GM23338 (cell line): Measurements from ENCODE around the gene SDC1. TPM values are rescaled to one million over a fixed set of nuclear protein-coding genes. Genes with fewer than 3 reads are reported as not detected.

ENCODE experiments used
- ATAC-seq: fragments of 200-7000 bp; cut with Tn5 transposase; 3 replicates; pipeline ENCODE4 v1.9.1; 2020
- DNase-seq: peaks from one replicate; pipeline ENCODE4 v3.0.0-alpha.2; 2015; ENCODE audit warnings: low spot score
- H2AFZ ChIP-seq: fragments of 200-600 bp; sonication (generic); 2 replicates; pipeline ENCODE4 v1.8.0; 2016; ENCODE audit warnings: antibody characterized with exemption, mild to moderate bottlenecking, moderate library complexity
- H3F3A ChIP-seq: fragments of 200-600 bp; sonication (generic); replicated peaks from 2 replicates; pipeline ENCODE4 v1.8.0; 2017; ENCODE audit warnings: antibody characterized with exemption, mixed run types, low read depth
- H3K27ac ChIP-seq: fragments of 200-600 bp; sonication (generic); 2 replicates; pipeline ENCODE4 v1.6.1; 2016; ENCODE audit warnings: low read depth
- H3K27me3 ChIP-seq: fragments of 200-600 bp; sonication (generic); 2 replicates; pipeline ENCODE4 v1.8.0; 2016; ENCODE audit warnings: mild to moderate bottlenecking, mixed run types, moderate library complexity; ENCODE audit not compliant: insufficient read depth
- H3K36me3 ChIP-seq: fragments of 200-600 bp; sonication (generic); 2 replicates; pipeline ENCODE4 v1.8.0; 2016; ENCODE audit warnings: mild to moderate bottlenecking; ENCODE audit not compliant: insufficient read depth
- H3K4me1 ChIP-seq: fragments of 200-600 bp; sonication (generic); 2 replicates; pipeline ENCODE4 v1.8.0; 2016; ENCODE audit warnings: mild to moderate bottlenecking, moderate library complexity; ENCODE audit not compliant: insufficient read depth
- H3K4me2 ChIP-seq: fragments of 200-600 bp; sonication (generic); 2 replicates; pipeline ENCODE4 v1.7.1; 2017; ENCODE audit warnings: mixed run types
- H3K4me3 ChIP-seq: fragments of 200-600 bp; sonication (generic); 2 replicates; pipeline ENCODE4 v1.6.1; 2016; ENCODE audit warnings: mixed run types
- H3K79me2 ChIP-seq: fragments of 200-600 bp; sonication (generic); replicated peaks from 2 replicates; pipeline ENCODE4 v1.8.0; 2017; ENCODE audit warnings: mild to moderate bottlenecking; ENCODE audit not compliant: insufficient read depth
- H3K9me2 ChIP-seq: fragments of 200-600 bp; sonication (generic); 2 replicates; pipeline ENCODE4 v1.8.0; 2017; ENCODE audit not compliant: insufficient read depth
- H4K20me1 ChIP-seq: fragments of 200-600 bp; sonication (generic); replicated peaks from 2 replicates; pipeline ENCODE4 v1.8.0; 2017; ENCODE audit warnings: mild to moderate bottlenecking; ENCODE audit not compliant: insufficient read depth
- H3K27ac Mint-ChIP-seq: 2 replicates; pipeline ENCODE4 v1.8.0; 2020; ENCODE audit warnings: inconsistent platforms, mild to moderate bottlenecking, moderate library complexity, mixed read lengths
- H3K27me3 Mint-ChIP-seq: 3 replicates; pipeline ENCODE4 v1.8.0; 2022; ENCODE audit warnings: low read depth, mild to moderate bottlenecking, moderate library complexity, mixed read lengths, inconsistent platforms; ENCODE audit not compliant: insufficient read depth, poor library complexity
- H3K36me3 Mint-ChIP-seq: 3 replicates; pipeline ENCODE4 v1.8.0; 2021; ENCODE audit warnings: low read depth, mild to moderate bottlenecking, inconsistent platforms, moderate library complexity, mixed read lengths
- H3K4me1 Mint-ChIP-seq: 3 replicates; pipeline ENCODE4 v1.8.0; 2020; ENCODE audit warnings: mild to moderate bottlenecking, inconsistent platforms, mixed read lengths
- H3K4me3 Mint-ChIP-seq: 3 replicates; pipeline ENCODE4 v1.8.0; 2021; ENCODE audit warnings: moderate library complexity, mild to moderate bottlenecking, inconsistent platforms, mixed read lengths
- H3K9me3 Mint-ChIP-seq: 3 replicates; pipeline ENCODE4 v1.8.0; 2020; ENCODE audit warnings: moderate library complexity, mild to moderate bottlenecking, inconsistent platforms, mixed read lengths
- ETS1 ChIP-seq: IDR thresholded peaks from 2 replicates; pipeline ENCODE4 v1.6.1; 2016; ENCODE audit warnings: antibody characterized with exemption
- EZH2phosphoT487 ChIP-seq: fragments of 200-600 bp; sonication (generic); IDR thresholded peaks from one replicate; pipeline ENCODE4 v1.8.1; 2018; ENCODE audit warnings: antibody characterized with exemption; ENCODE audit not compliant: unreplicated experiment
- NANOG ChIP-seq: IDR thresholded peaks from 2 replicates; pipeline ENCODE4 v1.6.1; 2016; ENCODE audit warnings: antibody characterized with exemption, borderline replicate concordance
- REST ChIP-seq: IDR thresholded peaks from one replicate; pipeline ENCODE4 v1.6.1; 2018; ENCODE audit warnings: antibody characterized with exemption; ENCODE audit not compliant: unreplicated experiment
- polyA plus RNA-seq: library from polyadenylated mRNA; unstranded; fragments of >200 nt; fragmentation: Nextera tagmentation; extraction: Ambion mirVana; gene quantifications from 2 replicates; pipeline ENCODE4 v1.2.1, GENCODE V29; 2016
- total RNA-seq: library from RNA; depleted of rRNA; stranded (reverse); fragments of >200 nt; shearing (Covaris generic); gene quantifications from 2 replicates; pipeline ENCODE4 v1.2.3, GENCODE V29; 2014
- TF ChIP-seq, protein P1 (sequence below): fragments of 250-450 bp; sonication (Bioruptor Pico); IDR thresholded peaks from 2 replicates; pipeline ENCODE4 v1.5.0; 2020; ENCODE audit warnings: mild to moderate bottlenecking, moderate library complexity

SDC1 gene
- total and polyA plus RNA-seq, 2 experiments from 2014 or later = 16.6 to 43.0 TPM

DNA sequence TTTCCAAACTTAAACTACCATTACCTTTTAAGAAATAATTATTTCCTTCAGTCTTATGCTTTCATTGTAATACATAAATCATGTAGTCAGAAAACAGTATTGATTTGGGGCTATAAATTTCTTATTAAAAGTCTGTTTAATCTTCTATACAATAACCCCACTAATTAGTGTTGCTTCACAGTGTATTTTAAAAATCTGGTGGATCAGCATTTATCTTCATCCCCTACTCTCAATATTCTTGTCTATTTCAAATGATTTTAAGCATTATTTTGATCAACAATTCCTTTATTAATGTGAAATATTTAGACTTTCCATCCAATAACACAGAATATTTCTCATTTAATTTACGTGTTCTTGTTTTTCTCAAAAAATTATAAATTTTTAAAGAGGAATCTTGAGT lies 32.5 kb upstream of the SDC1 start:
- no peaks in the 10 kb centered on the region for H3K4me1 ChIP-seq
- no peak overlapping the region for H3K4me2 ChIP-seq
- H3K9me3 Mint-ChIP-seq = no peaks in the 10 kb centered on the region
- H4K20me1 ChIP-seq = peaks cover 4% of the 10 kb centered on the region; the same call in 1 of the 2 replicates
- no peaks in the 10 kb centered on the region for H3K27me3 ChIP-seq
- H3K4me3 Mint-ChIP-seq = no peak overlapping the region
- no peak overlapping the region for H3K27ac Mint-ChIP-seq
- ATAC-seq (no peak), DNase-seq (no peak)
- H3F3A ChIP-seq = no peaks in the 10 kb centered on the region
- TF ChIP-seq EZH2phosphoT487 = no peak
- TF ChIP-seq NANOG = no peak
- no peak for TF ChIP-seq ETS1
- no peak for TF ChIP-seq REST
- TF ChIP-seq, protein P1, sequence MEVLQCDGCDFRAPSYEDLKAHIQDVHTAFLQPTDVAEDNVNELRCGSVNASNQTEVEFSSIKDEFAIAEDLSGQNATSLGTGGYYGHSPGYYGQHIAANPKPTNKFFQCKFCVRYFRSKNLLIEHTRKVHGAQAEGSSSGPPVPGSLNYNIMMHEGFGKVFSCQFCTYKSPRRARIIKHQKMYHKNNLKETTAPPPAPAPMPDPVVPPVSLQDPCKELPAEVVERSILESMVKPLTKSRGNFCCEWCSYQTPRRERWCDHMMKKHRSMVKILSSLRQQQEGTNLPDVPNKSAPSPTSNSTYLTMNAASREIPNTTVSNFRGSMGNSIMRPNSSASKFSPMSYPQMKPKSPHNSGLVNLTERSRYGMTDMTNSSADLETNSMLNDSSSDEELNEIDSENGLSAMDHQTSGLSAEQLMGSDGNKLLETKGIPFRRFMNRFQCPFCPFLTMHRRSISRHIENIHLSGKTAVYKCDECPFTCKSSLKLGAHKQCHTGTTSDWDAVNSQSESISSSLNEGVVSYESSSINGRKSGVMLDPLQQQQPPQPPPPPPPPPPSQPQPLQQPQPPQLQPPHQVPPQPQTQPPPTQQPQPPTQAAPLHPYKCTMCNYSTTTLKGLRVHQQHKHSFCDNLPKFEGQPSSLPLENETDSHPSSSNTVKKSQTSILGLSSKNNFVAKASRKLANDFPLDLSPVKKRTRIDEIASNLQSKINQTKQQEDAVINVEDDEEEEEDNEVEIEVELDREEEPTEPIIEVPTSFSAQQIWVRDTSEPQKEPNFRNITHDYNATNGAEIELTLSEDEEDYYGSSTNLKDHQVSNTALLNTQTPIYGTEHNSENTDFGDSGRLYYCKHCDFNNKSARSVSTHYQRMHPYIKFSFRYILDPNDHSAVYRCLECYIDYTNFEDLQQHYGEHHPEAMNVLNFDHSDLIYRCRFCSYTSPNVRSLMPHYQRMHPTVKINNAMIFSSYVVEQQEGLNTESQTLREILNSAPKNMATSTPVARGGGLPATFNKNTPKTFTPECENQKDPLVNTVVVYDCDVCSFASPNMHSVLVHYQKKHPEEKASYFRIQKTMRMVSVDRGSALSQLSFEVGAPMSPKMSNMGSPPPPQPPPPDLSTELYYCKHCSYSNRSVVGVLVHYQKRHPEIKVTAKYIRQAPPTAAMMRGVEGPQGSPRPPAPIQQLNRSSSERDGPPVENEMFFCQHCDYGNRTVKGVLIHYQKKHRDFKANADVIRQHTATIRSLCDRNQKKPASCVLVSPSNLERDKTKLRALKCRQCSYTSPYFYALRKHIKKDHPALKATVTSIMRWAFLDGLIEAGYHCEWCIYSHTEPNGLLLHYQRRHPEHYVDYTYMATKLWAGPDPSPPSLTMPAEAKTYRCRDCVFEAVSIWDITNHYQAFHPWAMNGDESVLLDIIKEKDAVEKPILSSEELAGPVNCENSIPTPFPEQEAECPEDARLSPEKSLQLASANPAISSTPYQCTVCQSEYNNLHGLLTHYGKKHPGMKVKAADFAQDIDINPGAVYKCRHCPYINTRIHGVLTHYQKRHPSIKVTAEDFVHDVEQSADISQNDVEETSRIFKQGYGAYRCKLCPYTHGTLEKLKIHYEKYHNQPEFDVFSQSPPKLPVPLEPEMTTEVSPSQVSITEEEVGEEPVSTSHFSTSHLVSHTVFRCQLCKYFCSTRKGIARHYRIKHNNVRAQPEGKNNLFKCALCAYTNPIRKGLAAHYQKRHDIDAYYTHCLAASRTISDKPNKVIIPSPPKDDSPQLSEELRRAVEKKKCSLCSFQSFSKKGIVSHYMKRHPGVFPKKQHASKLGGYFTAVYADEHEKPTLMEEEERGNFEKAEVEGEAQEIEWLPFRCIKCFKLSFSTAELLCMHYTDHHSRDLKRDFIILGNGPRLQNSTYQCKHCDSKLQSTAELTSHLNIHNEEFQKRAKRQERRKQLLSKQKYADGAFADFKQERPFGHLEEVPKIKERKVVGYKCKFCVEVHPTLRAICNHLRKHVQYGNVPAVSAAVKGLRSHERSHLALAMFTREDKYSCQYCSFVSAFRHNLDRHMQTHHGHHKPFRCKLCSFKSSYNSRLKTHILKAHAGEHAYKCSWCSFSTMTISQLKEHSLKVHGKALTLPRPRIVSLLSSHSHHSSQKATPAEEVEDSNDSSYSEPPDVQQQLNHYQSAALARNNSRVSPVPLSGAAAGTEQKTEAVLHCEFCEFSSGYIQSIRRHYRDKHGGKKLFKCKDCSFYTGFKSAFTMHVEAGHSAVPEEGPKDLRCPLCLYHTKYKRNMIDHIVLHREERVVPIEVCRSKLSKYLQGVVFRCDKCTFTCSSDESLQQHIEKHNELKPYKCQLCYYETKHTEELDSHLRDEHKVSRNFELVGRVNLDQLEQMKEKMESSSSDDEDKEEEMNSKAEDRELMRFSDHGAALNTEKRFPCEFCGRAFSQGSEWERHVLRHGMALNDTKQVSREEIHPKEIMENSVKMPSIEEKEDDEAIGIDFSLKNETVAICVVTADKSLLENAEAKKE (CRISPR knock-in tag) = no peak
- no peak overlapping the region for H3K4me3 ChIP-seq
- peaks cover 36% of the 10 kb centered on the region; the same call in 1 of the 2 replicates for H3K36me3 ChIP-seq
- H3K27ac ChIP-seq = no peak overlapping the region
- H3K4me1 Mint-ChIP-seq = no peaks in the 10 kb centered on the region
- H3K27me3 Mint-ChIP-seq = no peaks in the 10 kb centered on the region
- H3K9me2 ChIP-seq = no peaks in the 10 kb centered on the region
- peaks cover 57% of the 10 kb centered on the region for H3K36me3 Mint-ChIP-seq
- H2AFZ ChIP-seq = no peak overlapping the region
- no peaks in the 10 kb centered on the region for H3K79me2 ChIP-seq
